IPS-18c (cell line): ENCODE measurements around the gene DPH6.
A peak's percentile ranks its signal among the peaks of the same experiment; 100 is the strongest.
"Not testable (repeated sequence)": the region's sequence is repeated elsewhere in the genome, so short reads cannot be mapped to it uniquely, and the experiment has no call there.

Experiments used
- H3K4me3 ChIP-seq: 2 replicates; pipeline ENCODE4 v1.7.0; 2013; ENCODE audit warnings: low read depth, mild to moderate bottlenecking, low read length, moderate library complexity; ENCODE audit not compliant: insufficient read depth
- H3K9me3 ChIP-seq: one replicate; pipeline ENCODE4 v1.6.1; 2013; ENCODE audit warnings: mild to moderate bottlenecking, low read length, moderate library complexity; ENCODE audit not compliant: control insufficient read depth, insufficient read depth

Gene DPH6, protein sequence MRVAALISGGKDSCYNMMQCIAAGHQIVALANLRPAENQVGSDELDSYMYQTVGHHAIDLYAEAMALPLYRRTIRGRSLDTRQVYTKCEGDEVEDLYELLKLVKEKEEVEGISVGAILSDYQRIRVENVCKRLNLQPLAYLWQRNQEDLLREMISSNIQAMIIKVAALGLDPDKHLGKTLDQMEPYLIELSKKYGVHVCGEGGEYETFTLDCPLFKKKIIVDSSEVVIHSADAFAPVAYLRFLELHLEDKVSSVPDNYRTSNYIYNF

DNA sequence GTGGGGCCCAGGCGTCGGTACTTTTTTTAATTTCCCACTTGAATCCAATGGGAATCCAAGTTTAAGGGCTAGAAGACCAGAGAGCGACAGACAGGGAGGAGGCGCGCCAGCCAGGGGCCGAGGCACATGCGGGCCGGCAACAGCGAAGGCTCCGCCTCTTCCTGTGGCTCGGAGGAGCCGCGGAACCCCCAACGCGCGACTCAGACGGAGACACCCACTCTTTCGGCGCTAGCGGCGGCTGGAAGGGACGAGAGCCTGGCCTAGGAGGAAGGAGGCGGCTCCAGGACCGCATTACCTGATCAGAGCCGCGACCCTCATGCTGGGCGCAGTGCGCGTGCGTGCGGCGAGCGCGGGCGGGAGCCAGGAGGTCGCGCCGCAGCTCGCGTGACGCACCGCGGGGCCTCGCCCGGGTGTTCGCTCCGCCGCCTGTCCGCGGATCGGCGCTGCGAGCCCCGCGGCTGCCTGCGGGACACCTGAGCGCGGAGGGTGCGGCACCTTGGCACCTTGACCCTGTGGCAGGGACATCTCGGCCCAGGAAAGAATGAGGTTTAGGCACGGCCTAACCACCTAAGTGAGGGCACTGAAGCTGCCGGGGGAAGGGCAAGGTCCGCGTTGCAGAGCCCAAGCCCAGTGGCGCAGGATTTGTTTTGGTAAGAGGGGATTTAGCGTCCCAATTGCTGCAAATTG is at the start of gene DPH6:
DPH6 (minus strand) TSS at position 342 of the 687 bp plus-strand sequence; CDS start at position 318, 24 bp downstream.
- peak within 1 kb of the TSS; percentile 71 for H3K4me3 ChIP-seq
- no peaks in the 10 kb centered on the region for H3K9me3 ChIP-seq

DNA sequence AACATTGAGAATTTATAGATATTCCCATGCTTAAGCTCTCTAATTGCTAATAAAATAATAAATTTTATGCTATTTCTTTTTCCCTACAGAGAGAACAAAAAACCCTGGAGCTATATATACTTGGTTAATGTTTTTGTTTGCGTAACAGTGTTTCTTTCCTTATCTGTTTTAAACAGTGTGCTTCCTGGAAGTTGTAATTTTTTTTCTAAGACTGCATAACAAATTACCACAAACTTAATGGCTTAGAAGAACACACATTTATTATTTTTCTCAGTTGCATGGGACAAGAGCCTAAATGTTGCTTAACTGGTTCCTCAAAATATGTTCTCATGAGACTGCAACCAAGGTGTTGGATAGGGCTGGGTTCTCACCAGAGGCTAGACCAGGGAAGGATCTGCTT is 49.7 kb upstream of the DPH6 start:
- H3K4me3 ChIP-seq, result no peak overlapping the region
- H3K9me3 ChIP-seq, result no peaks in the 10 kb centered on the region

DNA sequence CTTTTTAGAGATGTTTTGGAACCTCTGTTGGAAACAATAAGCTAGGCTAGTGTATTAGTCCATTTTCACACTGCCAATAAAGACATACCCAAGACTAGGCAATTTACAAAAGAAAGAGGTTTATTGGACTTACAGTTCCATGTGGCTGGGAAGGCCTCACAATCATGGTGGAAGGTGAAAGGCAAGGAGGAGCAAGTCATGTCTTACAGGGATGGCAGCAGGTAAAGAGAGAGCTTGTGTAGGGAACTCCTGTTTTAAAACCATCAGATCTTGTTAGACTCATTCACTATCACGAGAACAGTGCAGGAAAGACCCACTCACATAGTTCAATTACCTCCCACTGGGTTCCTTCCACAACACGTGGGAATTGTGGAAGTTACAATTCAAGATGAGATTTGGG is 46.0 kb upstream of the DPH6 start:
- H3K4me3 ChIP-seq, H3K9me3 ChIP-seq: not testable (repeated sequence)

DNA sequence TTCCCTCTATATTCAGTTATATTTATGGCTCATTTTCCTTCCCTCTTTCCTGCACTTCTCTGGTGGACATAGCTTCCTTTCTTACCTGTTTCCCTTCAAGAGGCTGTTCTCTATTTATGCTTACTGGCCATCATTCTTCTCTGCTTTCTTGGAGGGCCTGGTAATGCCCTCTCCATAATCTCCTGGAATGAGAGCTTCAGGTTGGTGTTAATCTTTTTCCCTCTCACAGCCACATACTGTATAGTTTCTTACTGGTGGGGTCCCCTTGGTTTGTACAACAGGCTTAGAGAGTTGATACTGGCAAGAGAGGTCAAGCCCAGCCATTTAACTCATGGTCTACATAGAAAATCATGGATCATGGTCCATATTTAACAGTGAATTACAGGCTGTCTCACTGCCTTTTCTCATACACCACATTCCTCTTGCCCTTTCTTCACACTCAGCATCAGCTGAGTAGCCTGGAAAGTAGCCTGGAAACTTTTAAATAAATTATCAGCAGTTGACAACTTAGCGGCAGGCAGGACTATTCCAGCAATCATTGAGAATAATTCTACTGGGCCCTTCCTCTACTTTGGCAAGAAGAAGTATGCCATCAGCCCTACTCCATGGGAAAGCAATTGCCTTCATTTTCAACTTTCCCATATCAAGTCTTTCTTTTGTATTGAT is 38.0 kb upstream of the DPH6 start:
- no peaks in the 10 kb centered on the region for H3K9me3 ChIP-seq
- no peak overlapping the region for H3K4me3 ChIP-seq

DNA sequence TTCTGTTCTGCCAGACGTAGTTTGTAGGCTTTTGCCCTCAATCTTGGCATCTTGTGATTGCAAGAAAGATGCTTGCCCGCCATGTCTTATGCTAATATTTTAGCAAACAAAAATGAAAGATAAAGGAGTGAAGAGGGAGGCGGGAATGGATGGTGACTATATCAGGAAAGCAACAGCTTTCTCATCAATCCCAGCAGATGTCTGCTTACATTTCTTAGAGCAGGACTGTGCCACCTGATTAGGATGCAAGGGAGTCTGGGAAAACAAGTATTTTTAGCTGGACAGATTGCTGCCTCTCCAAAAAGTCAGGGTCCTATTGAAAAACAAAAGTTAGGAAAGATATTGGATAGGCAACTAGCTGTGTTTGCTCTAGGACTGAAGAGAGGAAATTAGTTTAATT is 34.6 kb upstream of the DPH6 start:
- Histone ChIP-seq H3K9me3 (no peaks in the 10 kb centered on the region), H3K4me3 (no peak overlapping the region)

DNA sequence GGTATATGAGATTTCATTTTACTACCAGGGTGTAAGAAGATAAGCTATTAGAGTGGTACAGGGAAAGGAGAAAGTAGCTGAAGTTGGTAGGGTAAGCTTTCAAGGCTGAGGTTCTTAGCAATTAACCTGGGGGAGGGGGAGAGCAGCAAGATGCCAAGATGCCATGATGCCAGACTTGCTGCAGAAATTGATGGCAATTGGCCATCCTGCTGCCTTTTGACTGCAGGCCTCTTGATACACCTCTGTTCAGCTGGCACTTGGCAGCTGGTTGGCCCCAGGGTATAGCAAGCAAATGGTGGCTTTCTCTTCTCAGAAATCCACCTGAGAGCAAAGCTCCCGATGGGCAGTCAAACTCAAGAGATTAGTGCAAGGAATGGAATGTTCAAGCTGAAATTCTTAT is 21.4 kb upstream of the DPH6 start:
- H3K9me3 ChIP-seq, result no peaks in the 10 kb centered on the region
- no peak overlapping the region for H3K4me3 ChIP-seq

DNA sequence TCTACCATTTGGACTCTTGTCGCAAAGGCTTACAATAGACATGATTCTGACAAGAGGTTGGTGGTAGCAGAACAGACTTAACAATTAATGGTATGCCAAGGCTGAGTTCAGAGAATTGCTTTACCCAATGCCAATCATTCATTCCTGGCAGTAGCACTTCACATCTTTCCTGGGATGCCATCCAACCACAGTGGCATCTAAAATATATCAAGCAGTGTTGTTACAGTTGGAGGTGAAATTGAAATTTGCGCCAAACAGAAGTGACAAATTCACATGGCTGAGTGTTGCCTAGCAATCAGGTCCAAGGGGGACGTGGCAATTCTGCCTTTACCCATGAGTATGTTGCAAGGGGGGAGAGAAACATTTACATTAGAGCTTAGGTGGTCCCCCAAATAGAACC is 21.0 kb upstream of the DPH6 start:
- H3K4me3 ChIP-seq, result no peak overlapping the region
- no peaks in the 10 kb centered on the region for H3K9me3 ChIP-seq

DNA sequence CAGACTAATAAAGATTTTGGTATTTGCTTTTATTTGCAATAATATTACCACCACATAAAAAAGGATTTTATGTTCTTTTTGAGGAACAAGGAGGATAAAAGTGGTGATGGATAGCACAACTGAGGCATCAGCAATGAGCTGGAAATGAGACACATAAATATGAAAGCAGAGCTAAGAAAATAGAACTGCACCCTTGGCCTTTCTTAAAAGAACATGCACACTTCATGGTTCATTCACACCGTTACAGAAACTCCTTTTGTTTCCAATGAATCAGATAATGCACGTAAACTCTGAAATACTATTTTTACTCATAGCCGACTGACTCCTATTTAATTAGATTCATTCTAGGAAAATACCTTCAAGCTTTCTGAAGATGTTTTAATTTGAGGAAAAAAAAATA is 19.9 kb upstream of the DPH6 start:
- no peaks in the 10 kb centered on the region for H3K9me3 ChIP-seq
- H3K4me3 ChIP-seq, result no peak overlapping the region

DNA sequence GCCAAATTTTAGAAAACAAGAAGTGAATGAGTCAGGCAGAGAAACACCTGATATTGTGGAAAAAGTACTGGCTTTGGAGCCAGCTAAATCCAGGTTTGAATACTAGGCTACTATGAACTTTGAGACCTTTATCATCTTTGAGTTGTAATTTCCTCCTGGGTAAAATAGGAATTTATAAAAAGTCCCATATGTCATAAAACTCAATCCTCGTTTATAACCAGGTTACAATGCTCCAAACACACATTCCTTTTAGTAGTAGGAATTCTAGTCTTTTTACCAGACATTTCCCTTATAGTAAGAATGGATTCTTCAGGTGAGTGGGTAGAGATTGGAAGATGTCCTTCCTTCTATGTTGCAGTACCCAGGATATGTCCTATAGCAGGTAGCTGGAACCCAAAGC is 16.7 kb upstream of the DPH6 start:
- no peaks in the 10 kb centered on the region for H3K9me3 ChIP-seq
- H3K4me3 ChIP-seq, result no peak overlapping the region

DNA sequence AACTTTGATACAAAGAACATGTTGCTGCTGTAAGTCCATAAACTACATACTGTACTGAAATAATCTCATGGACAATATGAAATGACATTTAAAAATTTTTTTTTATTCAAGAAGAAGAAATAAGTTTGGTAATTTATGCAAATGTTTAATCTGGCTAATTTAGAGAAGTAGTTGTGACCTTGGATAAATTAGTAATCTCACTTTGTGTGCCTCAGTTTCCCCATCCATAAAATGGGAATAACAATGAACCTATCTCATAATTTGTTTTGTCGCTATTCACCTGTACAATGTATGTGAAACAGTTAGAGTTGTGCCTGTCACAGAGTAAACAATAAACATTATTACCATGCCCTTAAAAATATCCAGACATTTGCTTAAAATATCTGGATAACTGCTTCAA is 15.3 kb upstream of the DPH6 start:
- no peak overlapping the region for H3K4me3 ChIP-seq
- H3K9me3 ChIP-seq, result no peaks in the 10 kb centered on the region

DNA sequence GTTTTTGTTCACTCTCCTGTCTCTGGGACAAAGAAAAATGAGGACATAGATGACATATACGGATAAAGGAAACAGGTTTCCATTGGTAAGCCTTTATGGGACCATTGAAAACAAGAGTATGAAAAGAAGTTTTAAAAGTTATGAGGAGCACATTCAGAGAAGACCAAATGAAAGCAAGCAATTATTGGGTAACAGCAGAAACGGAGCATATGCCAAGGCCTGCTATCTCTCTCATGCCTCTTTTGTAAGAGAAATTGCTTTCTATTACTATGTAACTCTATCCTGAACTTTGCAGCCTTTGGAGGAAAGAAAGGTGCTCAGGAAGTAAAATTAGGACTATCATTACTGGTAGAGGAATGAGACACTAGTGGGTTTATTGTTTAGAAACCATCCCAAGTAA is 14.9 kb upstream of the DPH6 start:
- no peak overlapping the region for H3K4me3 ChIP-seq
- H3K9me3 ChIP-seq, result no peaks in the 10 kb centered on the region

DNA sequence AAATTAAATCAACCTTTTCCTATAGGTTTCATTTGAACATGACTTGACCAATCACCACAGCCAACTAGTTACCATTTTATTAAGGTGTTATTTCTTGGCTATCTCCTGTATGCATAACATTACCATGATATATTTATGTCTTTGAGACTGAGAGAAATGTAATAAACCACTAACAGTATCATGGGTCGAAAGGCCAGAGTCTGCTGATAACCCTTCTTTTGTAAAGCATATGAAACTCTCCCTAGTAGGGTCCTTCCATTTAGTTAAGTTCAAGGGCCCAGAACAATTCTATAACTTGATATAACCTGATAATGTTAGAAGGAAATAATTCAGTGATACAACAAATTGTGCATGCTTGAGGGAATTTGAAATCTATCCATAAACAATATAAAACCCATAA is 14.3 kb upstream of the DPH6 start:
- Histone ChIP-seq H3K9me3 (no peaks in the 10 kb centered on the region), H3K4me3 (no peak overlapping the region)

DNA sequence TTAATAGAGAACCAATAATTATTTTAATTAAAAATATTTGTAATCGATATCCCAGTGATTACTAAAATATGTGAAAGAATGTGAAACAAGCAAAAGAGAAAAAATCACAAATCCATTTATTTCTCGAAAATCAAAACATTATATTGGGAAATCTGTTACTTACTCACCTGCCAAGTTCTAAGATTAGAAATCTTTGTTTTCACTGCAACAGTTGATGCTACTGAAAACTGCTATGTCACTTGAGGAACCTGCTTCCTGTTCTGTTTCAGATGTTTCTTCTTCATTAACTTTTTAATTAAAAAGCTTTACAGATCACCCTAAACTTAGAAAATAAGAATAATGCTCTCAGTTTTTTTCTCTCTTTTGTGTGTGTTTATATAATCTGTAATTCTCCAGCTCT is 13.7 kb upstream of the DPH6 start:
- no peaks in the 10 kb centered on the region for H3K9me3 ChIP-seq
- no peak overlapping the region for H3K4me3 ChIP-seq

DNA sequence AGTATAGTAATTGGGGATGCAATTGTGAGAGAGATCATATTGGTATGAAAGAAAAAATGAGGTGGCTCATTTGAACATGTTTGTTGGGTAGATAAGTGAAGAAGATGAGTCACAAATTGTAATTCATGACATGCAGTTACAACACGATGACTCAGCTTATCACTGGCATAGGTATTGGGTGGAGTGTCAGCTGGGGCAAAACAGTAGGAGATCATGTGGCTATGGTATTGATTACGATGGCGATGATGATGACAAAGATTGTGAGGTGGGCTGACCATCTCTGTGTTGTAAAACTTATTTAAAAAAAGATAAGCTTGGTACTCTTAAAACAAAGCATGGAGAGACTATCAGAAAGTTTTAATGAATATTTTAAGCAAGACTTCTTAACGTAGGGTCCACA is 11.6 kb upstream of the DPH6 start:
- Histone ChIP-seq H3K9me3 (no peaks in the 10 kb centered on the region), H3K4me3 (no peak overlapping the region)

DNA sequence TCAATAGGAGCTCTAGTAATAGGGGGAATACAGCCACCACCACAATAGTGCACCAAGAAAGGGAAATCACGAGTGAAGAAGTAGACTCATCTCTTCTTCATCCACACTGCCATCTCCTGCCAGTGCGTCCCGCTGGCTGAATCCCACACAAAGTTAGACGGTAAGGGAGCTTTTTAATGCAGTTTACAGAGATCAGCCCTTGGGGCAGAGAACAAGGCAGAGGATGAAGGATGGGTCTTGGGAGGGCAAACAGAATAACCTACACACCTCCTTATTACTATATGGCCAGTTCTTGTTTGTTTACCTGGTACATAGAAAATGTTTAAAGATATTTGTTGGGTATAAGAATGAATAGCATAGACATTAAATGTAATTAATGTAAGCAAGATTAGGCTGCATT is 11.0 kb upstream of the DPH6 start:
- no peak overlapping the region for H3K4me3 ChIP-seq
- no peaks in the 10 kb centered on the region for H3K9me3 ChIP-seq

DNA sequence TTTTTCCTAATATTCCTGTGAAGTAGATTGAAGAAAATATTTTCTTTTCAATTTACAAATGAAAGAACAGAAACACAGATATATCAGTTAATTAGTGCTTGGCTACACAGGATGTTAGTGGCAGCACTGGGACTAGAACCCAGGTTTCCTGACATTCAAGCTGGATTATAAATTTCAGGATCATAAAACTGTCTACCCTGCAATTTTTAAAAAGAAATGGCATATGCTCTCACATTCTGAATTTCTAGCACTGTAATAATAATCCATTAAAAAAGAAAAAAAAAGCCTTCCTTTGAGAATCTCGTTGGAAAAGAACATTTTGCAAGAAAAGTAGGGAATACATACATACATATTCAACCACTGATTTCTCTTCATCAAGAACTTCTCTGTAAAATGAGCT is 9.3 kb upstream of the DPH6 start:
- Histone ChIP-seq H3K4me3 (no peak overlapping the region), H3K9me3 (no peaks in the 10 kb centered on the region)

DNA sequence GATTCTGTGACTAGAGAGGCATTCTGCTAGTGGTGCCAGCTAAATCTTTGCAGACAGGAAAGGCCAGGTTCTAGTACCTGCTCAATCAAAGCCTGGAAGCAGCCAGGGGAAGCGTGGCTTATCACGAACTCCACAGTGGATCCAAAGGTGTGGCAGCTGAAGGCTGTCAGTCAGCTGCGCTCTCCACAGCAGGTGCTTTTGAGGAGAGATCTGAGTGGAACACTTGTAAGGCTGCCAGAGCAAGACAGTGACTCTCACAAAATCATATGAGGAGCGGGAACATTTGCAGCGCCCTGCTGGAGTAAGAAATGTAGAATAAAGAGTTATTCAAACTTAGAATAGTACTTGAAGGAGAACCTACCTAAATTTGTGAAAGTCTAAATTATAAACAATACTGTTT is 5.0 kb upstream of the DPH6 start:
- Histone ChIP-seq H3K4me3 (no peak overlapping the region), H3K9me3 (no peaks in the 10 kb centered on the region)

DNA sequence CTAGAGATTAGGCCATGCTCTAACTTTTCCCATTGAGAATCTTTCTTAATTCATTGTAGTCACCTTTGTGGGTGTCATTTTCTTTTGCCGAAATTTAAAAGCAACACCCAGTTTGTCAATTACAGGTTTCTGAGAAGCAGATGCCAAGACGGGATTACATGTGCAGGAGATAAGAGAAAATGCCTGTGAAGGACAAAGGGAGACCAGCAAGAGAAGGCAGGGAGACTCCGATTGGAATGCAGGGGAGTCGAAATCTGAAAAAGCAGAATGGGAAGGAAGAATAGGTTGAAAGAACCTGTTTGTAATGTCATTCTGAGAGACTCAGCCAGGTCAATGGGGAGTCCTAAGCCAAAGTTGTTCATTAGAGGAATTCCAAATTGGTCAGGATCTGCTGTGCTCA is 3.6 kb upstream of the DPH6 start:
- Histone ChIP-seq H3K4me3 (no peak overlapping the region), H3K9me3 (no peaks in the 10 kb centered on the region)
